Karpas-422 (cell line): Measurements from ENCODE around the gene GRID2. TPM values are rescaled to one million over a fixed set of nuclear protein-coding genes. Genes with fewer than 3 reads are reported as not detected.

Experiments used
- DNase-seq: peaks from one replicate; pipeline ENCODE4 v3.0.0-alpha.2; 2015
- H2AFZ ChIP-seq: fragments of 200-600 bp; sonication (generic); 2 replicates; pipeline ENCODE4 v1.6.1; 2014; ENCODE audit warnings: antibody characterized with exemption, low read length, mixed read lengths
- H3K27ac ChIP-seq: fragments of 200-600 bp; sonication (generic); 2 replicates; pipeline ENCODE4 v1.5.1; 2014; ENCODE audit warnings: mild to moderate bottlenecking, low read length, moderate library complexity
- H3K27me3 ChIP-seq: fragments of 200-600 bp; sonication (generic); 2 replicates; pipeline ENCODE4 v1.6.1; 2014; ENCODE audit warnings: low read length, mixed read lengths
- H3K36me3 ChIP-seq: fragments of 200-600 bp; sonication (generic); 2 replicates; pipeline ENCODE4 v1.6.1; 2014; ENCODE audit warnings: low read length, mixed read lengths; ENCODE audit not compliant: insufficient read depth
- H3K4me1 ChIP-seq: fragments of 200-600 bp; sonication (generic); 2 replicates; pipeline ENCODE4 v1.6.1; 2014; ENCODE audit warnings: mild to moderate bottlenecking, low read length, mixed read lengths
- H3K4me2 ChIP-seq: fragments of 200-600 bp; sonication (generic); 2 replicates; pipeline ENCODE4 v1.6.1; 2014; ENCODE audit warnings: low read length, low read depth, mild to moderate bottlenecking; ENCODE audit not compliant: poor library complexity, severe bottlenecking
- H3K4me3 ChIP-seq: fragments of 200-600 bp; sonication (generic); 2 replicates; pipeline ENCODE4 v1.5.1; 2014; ENCODE audit warnings: mild to moderate bottlenecking, antibody characterized with exemption, low read length, mixed read lengths
- H3K79me2 ChIP-seq: fragments of 200-600 bp; sonication (generic); 2 replicates; pipeline ENCODE4 v1.6.1; 2014; ENCODE audit warnings: mild to moderate bottlenecking, low read length, mixed read lengths
- H3K9ac ChIP-seq: fragments of 200-600 bp; sonication (generic); 2 replicates; pipeline ENCODE4 v1.6.0; 2014; ENCODE audit warnings: low read length
- H3K9me2 ChIP-seq: fragments of 200-600 bp; sonication (generic), shearing (Covaris generic); replicated peaks from 2 replicates; pipeline ENCODE4 v1.6.0; 2014; ENCODE audit warnings: mild to moderate bottlenecking, low read length, moderate library complexity; ENCODE audit not compliant: insufficient read depth
- H3K9me3 ChIP-seq: fragments of 300-700, 200-600 bp; sonication (generic); 2 replicates; pipeline ENCODE4 v1.6.1; 2014; ENCODE audit warnings: low read length, mixed read lengths
- H4K20me1 ChIP-seq: fragments of 200-600 bp; sonication (generic); 2 replicates; pipeline ENCODE4 v1.6.1; 2014; ENCODE audit warnings: mild to moderate bottlenecking, antibody characterized with exemption, low read length, low read depth; ENCODE audit not compliant: insufficient read depth
- total RNA-seq: library from RNA; depleted of rRNA; stranded (reverse); fragments of >200 nt; shearing (Covaris generic); gene quantifications from 2 replicates; pipeline ENCODE4 v1.2.3, GENCODE V29; 2014; ENCODE audit warnings: low replicate concordance

GRID2 gene
- total RNA-seq, 1 experiment from 2014 or later, result not detected

DNA sequence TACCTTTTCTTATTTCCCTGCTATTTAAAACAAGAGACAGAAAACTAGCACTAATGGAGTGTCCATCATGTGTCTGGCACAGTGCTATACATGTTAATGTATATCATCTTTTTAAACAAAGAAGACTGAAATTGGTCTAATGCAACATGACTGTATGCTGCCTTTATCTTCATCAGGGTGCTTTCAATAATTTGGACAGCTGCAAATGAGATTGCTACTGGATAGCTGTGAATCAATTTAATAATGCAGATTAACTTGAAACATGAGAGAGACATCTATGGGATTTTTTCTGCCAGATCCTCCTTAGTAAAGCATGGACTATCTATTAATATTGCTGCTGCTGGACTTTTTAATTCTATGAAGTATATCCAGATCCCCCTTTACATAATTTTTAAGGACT lies 1269.5 kb downstream of the GRID2 start:
- Histone ChIP-seq H3K79me2 (no peaks in the 10 kb centered on the region), H3K4me2 (no peak overlapping the region), H3K4me1 (no peaks in the 10 kb centered on the region), H2AFZ (no peak overlapping the region), H3K36me3 (no peaks in the 10 kb centered on the region), H3K9ac (no peak overlapping the region), H4K20me1 (no peaks in the 10 kb centered on the region), H3K9me2 (no peaks in the 10 kb centered on the region), H3K4me3 (no peak overlapping the region), H3K9me3 (peaks cover 10% of the 10 kb centered on the region), H3K27me3 (no peaks in the 10 kb centered on the region), H3K27ac (no peak overlapping the region)
- no peak for DNase-seq

DNA sequence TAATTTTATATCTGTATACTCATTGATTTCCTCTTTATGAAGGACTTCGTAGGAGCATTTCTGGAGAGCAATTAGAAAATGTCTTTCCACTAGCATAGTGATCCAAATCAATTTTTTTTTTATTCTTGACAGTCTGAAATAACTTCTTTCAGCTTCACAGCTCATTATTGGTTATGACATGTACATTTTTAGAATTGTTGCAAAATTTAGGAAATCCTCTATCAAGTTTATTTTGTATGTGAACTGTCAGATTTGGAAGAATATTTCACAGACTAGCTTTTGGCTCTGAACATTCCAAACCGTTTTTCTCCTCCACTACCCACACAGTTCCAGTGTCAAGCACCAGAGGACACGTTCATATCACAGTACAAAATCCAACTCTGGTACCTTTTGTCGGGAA lies 1275.2 kb downstream of the GRID2 start:
- Histone ChIP-seq H3K27ac (no peak overlapping the region), H3K4me1 (no peaks in the 10 kb centered on the region), H2AFZ (no peak overlapping the region), H4K20me1 (no peaks in the 10 kb centered on the region), H3K9me2 (no peaks in the 10 kb centered on the region), H3K4me3 (no peak overlapping the region), H3K9me3 (peaks cover 11% of the 10 kb centered on the region), H3K27me3 (no peaks in the 10 kb centered on the region), H3K9ac (no peak overlapping the region), H3K4me2 (no peak overlapping the region), H3K36me3 (no peaks in the 10 kb centered on the region), H3K79me2 (no peaks in the 10 kb centered on the region)
- DNase-seq, result no peak

DNA sequence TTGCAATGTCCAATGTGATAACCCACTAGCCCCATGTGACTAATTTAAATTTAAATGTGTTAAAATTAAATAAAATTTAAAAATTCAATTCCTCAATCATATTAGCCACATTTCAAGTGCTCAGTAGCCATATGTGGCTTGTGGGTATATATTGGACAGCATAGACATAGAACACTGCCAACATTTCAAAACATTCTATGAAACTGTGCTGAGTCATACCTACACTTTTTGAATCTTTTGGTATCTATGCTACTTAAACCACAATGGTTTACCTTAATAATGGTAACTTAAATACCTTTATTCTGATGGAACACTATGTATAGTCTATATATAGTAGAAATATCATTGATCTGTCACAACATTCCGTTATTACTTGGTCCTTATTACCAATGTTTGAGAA lies 1301.4 kb downstream of the GRID2 start:
- no peak overlapping the region for H3K4me2 ChIP-seq
- no peaks in the 10 kb centered on the region for H3K36me3 ChIP-seq
- H2AFZ ChIP-seq, result no peak overlapping the region
- no peaks in the 10 kb centered on the region for H3K27me3 ChIP-seq
- no peaks in the 10 kb centered on the region for H3K9me2 ChIP-seq
- H3K4me1 ChIP-seq, result no peaks in the 10 kb centered on the region
- no peak overlapping the region for H3K9ac ChIP-seq
- H4K20me1 ChIP-seq, result no peaks in the 10 kb centered on the region
- H3K9me3 ChIP-seq, result peaks cover 5% of the 10 kb centered on the region
- DNase-seq, result no peak
- no peak overlapping the region for H3K4me3 ChIP-seq
- H3K79me2 ChIP-seq, result no peaks in the 10 kb centered on the region
- H3K27ac ChIP-seq, result no peak overlapping the region

DNA sequence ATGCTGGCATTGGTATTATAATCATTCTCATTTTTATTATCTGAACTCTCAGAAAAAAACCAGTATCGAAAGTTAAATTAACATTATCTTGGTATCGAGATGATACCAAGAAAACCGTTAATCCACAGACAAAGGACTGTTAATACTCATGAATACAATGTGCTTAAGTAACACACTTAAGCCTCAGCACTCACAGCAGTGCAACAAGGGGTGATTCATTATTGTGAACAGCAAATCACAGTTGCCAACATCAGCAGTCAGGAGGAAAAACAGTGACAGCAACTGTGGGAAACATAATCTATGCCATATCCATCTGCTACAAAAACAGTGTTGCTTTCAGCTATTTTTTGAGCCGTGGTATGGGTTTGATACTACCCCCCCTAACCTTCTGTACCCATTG lies 1313.8 kb downstream of the GRID2 start:
- no peaks in the 10 kb centered on the region for H3K9me2 ChIP-seq
- no peak for DNase-seq
- H3K9me3 ChIP-seq, result peaks cover 5% of the 10 kb centered on the region; the same call in 1 of the 2 replicates
- no peak overlapping the region for H3K9ac ChIP-seq
- no peak overlapping the region for H3K4me2 ChIP-seq
- no peak overlapping the region for H2AFZ ChIP-seq
- H4K20me1 ChIP-seq, result no peaks in the 10 kb centered on the region
- no peaks in the 10 kb centered on the region for H3K27me3 ChIP-seq
- no peak overlapping the region for H3K27ac ChIP-seq
- no peaks in the 10 kb centered on the region for H3K79me2 ChIP-seq
- no peaks in the 10 kb centered on the region for H3K4me1 ChIP-seq
- no peaks in the 10 kb centered on the region for H3K36me3 ChIP-seq
- H3K4me3 ChIP-seq, result no peak overlapping the region

DNA sequence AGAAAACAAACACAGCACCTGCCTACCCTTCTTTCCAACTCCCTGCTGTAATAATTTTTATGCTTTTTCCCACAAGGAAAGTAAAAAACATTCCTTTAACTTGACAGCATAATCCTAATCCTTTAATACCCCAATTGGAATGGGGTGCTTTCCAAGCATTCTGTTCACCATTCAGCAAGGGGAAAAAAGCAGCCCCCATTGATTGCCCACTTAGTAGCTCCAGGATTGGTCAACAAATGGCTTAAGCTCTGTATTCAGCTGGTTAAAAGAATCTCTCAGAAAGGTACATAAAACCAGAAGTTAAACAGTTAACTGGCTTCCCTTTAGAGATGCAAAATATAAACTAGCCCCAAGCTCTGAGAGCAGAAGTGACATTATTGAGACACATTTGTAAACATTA lies 1330.0 kb downstream of the GRID2 start:
- Histone ChIP-seq H4K20me1 (no peaks in the 10 kb centered on the region), H3K27me3 (no peaks in the 10 kb centered on the region), H3K4me1 (no peaks in the 10 kb centered on the region), H3K9me3 (no peaks in the 10 kb centered on the region; the same call in 1 of the 2 replicates), H3K9ac (no peak overlapping the region), H3K4me2 (no peak overlapping the region), H3K9me2 (0 out of 2 replicates have a peak, but pooled peaks cover 3% of the 10 kb centered on the region), H3K27ac (no peak overlapping the region), H2AFZ (no peak overlapping the region), H3K79me2 (no peaks in the 10 kb centered on the region), H3K36me3 (no peaks in the 10 kb centered on the region), H3K4me3 (no peak overlapping the region)
- DNase-seq, result no peak

DNA sequence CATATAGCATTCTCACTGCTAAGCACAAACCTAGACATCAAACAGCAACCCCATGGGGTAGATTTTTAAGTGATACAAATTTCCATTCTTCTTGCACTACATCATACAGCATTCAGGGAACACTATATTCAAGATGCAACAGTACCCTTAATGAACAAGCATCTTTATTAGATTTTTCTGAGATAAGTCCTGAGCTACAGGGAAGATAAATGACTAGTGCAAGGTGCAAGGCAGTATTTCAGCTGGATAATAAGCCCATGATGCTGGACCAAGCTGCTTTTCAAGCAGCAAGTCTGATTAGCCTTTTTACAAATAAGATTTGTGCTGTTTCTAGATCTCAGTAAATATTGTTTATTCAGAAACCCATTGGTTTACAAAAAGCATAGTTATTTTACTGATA lies 1332.2 kb downstream of the GRID2 start:
- no peaks in the 10 kb centered on the region for H3K36me3 ChIP-seq
- no peaks in the 10 kb centered on the region for H3K9me2 ChIP-seq
- H3K79me2 ChIP-seq, result no peaks in the 10 kb centered on the region
- H3K27me3 ChIP-seq, result no peaks in the 10 kb centered on the region
- H2AFZ ChIP-seq, result no peak overlapping the region
- H3K9me3 ChIP-seq, result no peaks in the 10 kb centered on the region; the same call in 1 of the 2 replicates
- no peaks in the 10 kb centered on the region for H3K4me1 ChIP-seq
- no peak overlapping the region for H3K9ac ChIP-seq
- no peak overlapping the region for H3K4me3 ChIP-seq
- no peak overlapping the region for H3K4me2 ChIP-seq
- H4K20me1 ChIP-seq, result no peaks in the 10 kb centered on the region
- no peak overlapping the region for H3K27ac ChIP-seq
- DNase-seq, result no peak

DNA sequence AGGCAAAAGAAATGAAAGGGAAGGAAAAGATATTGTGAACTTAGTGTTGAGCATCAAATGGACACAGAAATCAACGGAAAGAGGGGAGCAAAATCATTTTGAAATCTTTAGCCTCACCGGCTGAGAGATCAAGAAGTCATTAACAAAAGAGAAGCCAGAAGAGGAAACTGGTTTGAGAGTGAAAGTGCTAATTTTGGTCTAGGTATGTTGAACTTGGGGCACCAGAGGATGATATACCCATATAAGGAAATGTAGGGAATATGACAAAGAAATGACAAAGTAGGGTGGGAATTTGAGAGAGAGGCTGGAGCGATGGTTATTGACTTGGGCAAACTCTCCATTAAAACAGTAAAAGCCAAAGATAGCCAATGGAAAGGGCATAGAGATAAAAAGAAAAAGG lies 1341.4 kb downstream of the GRID2 start:
- no peak overlapping the region for H3K4me3 ChIP-seq
- no peak for DNase-seq
- H4K20me1 ChIP-seq, result no peaks in the 10 kb centered on the region
- H3K4me2 ChIP-seq, result no peak overlapping the region
- H3K4me1 ChIP-seq, result no peaks in the 10 kb centered on the region
- H3K9me2 ChIP-seq, result no peaks in the 10 kb centered on the region
- H2AFZ ChIP-seq, result no peak overlapping the region
- no peak overlapping the region for H3K9ac ChIP-seq
- H3K9me3 ChIP-seq, result no peaks in the 10 kb centered on the region; the same call in 1 of the 2 replicates
- H3K79me2 ChIP-seq, result no peaks in the 10 kb centered on the region
- no peak overlapping the region for H3K27ac ChIP-seq
- no peaks in the 10 kb centered on the region for H3K36me3 ChIP-seq
- H3K27me3 ChIP-seq, result no peaks in the 10 kb centered on the region

DNA sequence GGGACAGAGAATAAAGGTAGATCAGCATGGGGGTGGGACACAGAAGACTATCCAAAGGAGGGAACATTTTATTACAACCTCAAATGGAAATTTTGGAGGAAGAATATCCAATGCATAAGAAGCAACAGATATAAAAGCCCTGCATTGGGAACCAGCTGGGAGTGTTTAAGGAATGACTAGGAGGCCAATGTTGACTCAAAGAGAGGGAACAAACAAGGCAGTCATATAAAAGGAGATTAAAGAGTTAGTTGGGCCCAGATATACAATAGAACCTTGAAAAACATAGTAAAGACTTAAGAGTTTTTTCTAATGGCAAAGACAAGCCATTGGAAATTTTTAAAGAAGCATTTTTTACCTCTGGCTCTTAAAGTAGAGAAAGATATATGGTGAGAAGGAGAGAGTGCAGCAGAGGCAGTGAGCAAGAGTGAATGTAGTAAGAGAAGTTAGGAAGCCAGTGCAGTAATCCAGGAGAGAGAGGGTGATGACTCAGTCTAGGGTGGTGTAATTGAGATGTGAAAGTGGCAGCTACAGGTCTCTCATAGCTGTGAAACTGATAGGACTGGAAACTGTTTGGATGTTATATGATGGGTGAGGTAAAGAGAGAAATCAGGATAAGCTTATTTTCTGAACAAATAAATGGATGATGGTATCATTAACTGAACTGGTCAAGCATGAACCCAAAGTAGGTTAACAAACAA lies 1342.6 kb downstream of the GRID2 start:
- H3K27ac ChIP-seq, result no peak overlapping the region
- H3K9me3 ChIP-seq, result no peaks in the 10 kb centered on the region; the same call in 1 of the 2 replicates
- no peaks in the 10 kb centered on the region for H3K79me2 ChIP-seq
- H3K4me3 ChIP-seq, result no peak overlapping the region
- H3K9me2 ChIP-seq, result no peaks in the 10 kb centered on the region
- H3K27me3 ChIP-seq, result no peaks in the 10 kb centered on the region
- DNase-seq, result no peak
- H3K4me2 ChIP-seq, result no peak overlapping the region
- no peak overlapping the region for H2AFZ ChIP-seq
- H3K4me1 ChIP-seq, result no peaks in the 10 kb centered on the region
- H4K20me1 ChIP-seq, result no peaks in the 10 kb centered on the region
- no peak overlapping the region for H3K9ac ChIP-seq
- H3K36me3 ChIP-seq, result no peaks in the 10 kb centered on the region
